H9 (cell line): ENCODE data around the gene KRTAP9-3. TPM values are rescaled to one million over a fixed set of nuclear protein-coding genes. Genes with fewer than 3 reads are reported as not detected.

Source experiments
- DNase-seq: peaks from one replicate; pipeline ENCODE4 v3.0.0-alpha.2; 2017
- H2AFZ ChIP-seq: one replicate; pipeline ENCODE4 v1.6.1; 2013; ENCODE audit warnings: mild to moderate bottlenecking, low read length, control low read depth, moderate library complexity
- H2AK5ac ChIP-seq: 2 replicates; pipeline ENCODE4 v1.6.1; 2013; ENCODE audit warnings: low read length, control low read depth, mixed read lengths; ENCODE audit not compliant: insufficient read length
- H2BK120ac ChIP-seq: one replicate; pipeline ENCODE4 v1.6.1; 2013; ENCODE audit warnings: low read depth, mild to moderate bottlenecking, low read length, control low read depth, inconsistent platforms; ENCODE audit not compliant: poor library complexity, severe bottlenecking
- H2BK12ac ChIP-seq: 2 replicates; pipeline ENCODE4 v1.6.1; 2013; ENCODE audit warnings: low read length, control low read depth, mixed read lengths, low read depth; ENCODE audit not compliant: insufficient read length
- H2BK15ac ChIP-seq: 2 replicates; pipeline ENCODE4 v1.6.1; 2013; ENCODE audit warnings: low read depth, low read length, control low read depth
- H2BK20ac ChIP-seq: one replicate; pipeline ENCODE4 v1.6.1; 2013; ENCODE audit warnings: low read depth, mild to moderate bottlenecking, low read length, control low read depth, inconsistent platforms; ENCODE audit not compliant: poor library complexity, severe bottlenecking
- H2BK5ac ChIP-seq: 2 replicates; pipeline ENCODE4 v1.6.1; 2013; ENCODE audit warnings: low read length, control low read depth, mixed read lengths; ENCODE audit not compliant: insufficient read length
- H3K14ac ChIP-seq: 2 replicates; pipeline ENCODE4 v1.6.1; 2013; ENCODE audit warnings: low read length, control low read depth; ENCODE audit not compliant: insufficient read depth
- H3K18ac ChIP-seq: 2 replicates; pipeline ENCODE4 v1.6.1; 2013; ENCODE audit warnings: low read depth, mild to moderate bottlenecking, mixed read lengths, low read length, control low read depth; ENCODE audit not compliant: insufficient read length
- H3K23ac ChIP-seq: 2 replicates; pipeline ENCODE4 v1.6.1; 2013; ENCODE audit warnings: low read length, control low read depth, mixed read lengths, low read depth; ENCODE audit not compliant: insufficient read length
- H3K23me2 ChIP-seq: 2 replicates; pipeline ENCODE4 v1.6.1; 2013; ENCODE audit warnings: low read depth, mild to moderate bottlenecking, mixed read lengths, low read length, control low read depth; ENCODE audit not compliant: insufficient read length, poor library complexity, severe bottlenecking
- H3K27ac ChIP-seq: 2 replicates; pipeline ENCODE4 v1.5.1; 2013; ENCODE audit warnings: low read length, control low read depth, mixed read lengths, low read depth; ENCODE audit not compliant: insufficient read length
- H3K27me3 ChIP-seq: 2 replicates; pipeline ENCODE4 v1.6.1; 2013; ENCODE audit warnings: low read length, control low read depth, inconsistent platforms; ENCODE audit not compliant: insufficient read depth
- H3K4ac ChIP-seq: 2 replicates; pipeline ENCODE4 v1.6.1; 2013; ENCODE audit warnings: low read depth, mild to moderate bottlenecking, control low read depth, inconsistent platforms, low read length, moderate library complexity
- H3K4me1 ChIP-seq: 2 replicates; pipeline ENCODE4 v1.6.1; 2013; ENCODE audit warnings: low read length, control low read depth, inconsistent platforms; ENCODE audit not compliant: insufficient read depth
- H3K4me2 ChIP-seq: 2 replicates; pipeline ENCODE4 v1.6.1; 2013; ENCODE audit warnings: low read length, control low read depth, mixed read lengths; ENCODE audit not compliant: insufficient read length, insufficient read depth
- H3K56ac ChIP-seq: 2 replicates; pipeline ENCODE4 v1.6.1; 2013; ENCODE audit warnings: low read depth, mild to moderate bottlenecking, mixed read lengths, low read length, control low read depth; ENCODE audit not compliant: insufficient read length
- H3K79me1 ChIP-seq: 2 replicates; pipeline ENCODE4 v1.6.1; 2013; ENCODE audit warnings: low read depth, mild to moderate bottlenecking, moderate library complexity, low read length, control low read depth, inconsistent platforms; ENCODE audit not compliant: insufficient read depth, poor library complexity, severe bottlenecking
- H3K79me2 ChIP-seq: 2 replicates; pipeline ENCODE4 v1.6.1; 2013; ENCODE audit warnings: low read length, control low read depth, inconsistent platforms; ENCODE audit not compliant: insufficient read depth
- H3K9ac ChIP-seq: 2 replicates; pipeline ENCODE4 v1.6.1; 2013; ENCODE audit warnings: low read length, control low read depth, mixed read lengths; ENCODE audit not compliant: insufficient read length; ENCODE audit errors: extremely low read depth
- H3K9me3 ChIP-seq: one replicate; pipeline ENCODE4 v1.6.1; 2013; ENCODE audit warnings: low read depth, low read length, inconsistent platforms; ENCODE audit not compliant: control insufficient read depth
- H3T11ph ChIP-seq: one replicate; pipeline ENCODE4 v1.6.1; 2013; ENCODE audit warnings: mild to moderate bottlenecking, low read length, control low read depth, inconsistent platforms
- H4K20me1 ChIP-seq: one replicate; pipeline ENCODE4 v1.6.1; 2013; ENCODE audit not compliant: control insufficient read depth, insufficient read length, insufficient read depth
- H4K5ac ChIP-seq: 2 replicates; pipeline ENCODE4 v1.6.1; 2013; ENCODE audit warnings: low read depth, mild to moderate bottlenecking, mixed read lengths, low read length, control low read depth; ENCODE audit not compliant: insufficient read length
- H4K8ac ChIP-seq: replicated peaks from 2 replicates; pipeline ENCODE4 v1.6.1; 2013; ENCODE audit warnings: low read length, control low read depth, mixed read lengths, low read depth; ENCODE audit not compliant: insufficient read length
- H4K91ac ChIP-seq: 2 replicates; pipeline ENCODE4 v1.6.1; 2013; ENCODE audit warnings: low read depth, mild to moderate bottlenecking, moderate library complexity, mixed read lengths, low read length, control low read depth; ENCODE audit not compliant: insufficient read length
- H3K27ac Mint-ChIP-seq, 3 experiments: 2 replicates in 2 of 3; 3 replicates in 1 of 3; pipeline ENCODE4 v1.8.0; 2020 to 2021; ENCODE audit warnings: mixed read lengths in 3 of 3, mild to moderate bottlenecking in 1 of 3, moderate library complexity in 1 of 3
- H3K27me3 Mint-ChIP-seq: 2 replicates; pipeline ENCODE4 v1.8.0; 2021; ENCODE audit warnings: low read depth, mild to moderate bottlenecking, moderate library complexity, mixed read lengths
- H3K36me3 Mint-ChIP-seq, 3 experiments: 2 replicates in 2 of 3; 3 replicates in 1 of 3; pipeline ENCODE4 v1.8.0; 2020 to 2021; ENCODE audit warnings: low read depth in 3 of 3, mixed read lengths in 3 of 3; ENCODE audit not compliant: insufficient read depth in 1 of 3
- H3K4me1 Mint-ChIP-seq, 2 experiments: 2 replicates each; pipeline ENCODE4 v1.8.0; 2020; ENCODE audit warnings: mixed read lengths in 2 of 2
- H3K4me3 Mint-ChIP-seq, 2 experiments: 2 replicates in 1 of 2; 3 replicates in 1 of 2; pipeline ENCODE4 v1.8.0; 2020 to 2021; ENCODE audit warnings: mild to moderate bottlenecking in 2 of 2, mixed read lengths in 2 of 2, moderate library complexity in 1 of 2
- H3K9me3 Mint-ChIP-seq, 2 experiments: 2 replicates in 1 of 2; 3 replicates in 1 of 2; pipeline ENCODE4 v1.8.0; 2020; ENCODE audit warnings: mild to moderate bottlenecking in 2 of 2, mixed read lengths in 2 of 2, moderate library complexity in 1 of 2
- CTCF ChIP-seq: fragments of 200-600 bp; sonication (generic); conservative IDR thresholded peaks from 3 replicates; pipeline ENCODE4 v1.8.0; 2021; ENCODE audit warnings: antibody characterized with exemption, mild to moderate bottlenecking
- WGBS: extraction: QIAGEN DNeasy Blood & Tissue Kit; methylation state at CpG from one replicate; pipeline ENCODE4 v1.1.7; 2013; ENCODE audit warnings: missing lambda C conversion rate, low lambda C conversion rate, mixed read lengths; ENCODE audit not compliant: insufficient read length; ENCODE audit errors: extremely low coverage; 5-methylcytosine and 5-hydroxymethylcytosine counted together
- total RNA-seq: library from RNA; stranded (reverse); gene quantifications from 2 replicates; pipeline ENCODE4 v1.2.1, GENCODE V29; 2021

Gene KRTAP9-3
- total RNA-seq, 1 experiment from 2014 or later: not detected

GRCh38 chr17:41251261-41251660, 19.0 kb downstream of the KRTAP9-3 start:
- no peak for TF ChIP-seq CTCF
- H3K4me1 ChIP-seq: no peaks in the 10 kb centered on the region
- H3K18ac ChIP-seq: no peak overlapping the region
- H4K5ac ChIP-seq: no peak overlapping the region
- no peak overlapping the region for H3K14ac ChIP-seq
- H2AFZ ChIP-seq: no peak overlapping the region
- no peak overlapping the region for H3K4ac ChIP-seq
- H3T11ph ChIP-seq: no peak overlapping the region
- Mint-ChIP-seq H3K27me3 (peaks cover 18% of the 10 kb centered on the region), H3K36me3 (no peaks in the 10 kb centered on the region), H3K27ac (no peak overlapping the region), H3K9me3 (no peaks in the 10 kb centered on the region; a peak in 1 of 5 replicates), H3K4me1 (peaks cover 15 to 16% of the 10 kb centered on the region in 2 experiments), H3K4me3 (no peak overlapping the region)
- H3K79me1 ChIP-seq: no peaks in the 10 kb centered on the region
- H2BK20ac ChIP-seq: no peak overlapping the region
- H4K91ac ChIP-seq: no peak overlapping the region
- H3K56ac ChIP-seq: no peak overlapping the region
- H3K27ac ChIP-seq: no peak overlapping the region
- no CpG with 5 or more reads among the region's 1 CpG for WGBS
- no peak overlapping the region for H2AK5ac ChIP-seq
- H2BK120ac ChIP-seq: no peak overlapping the region
- no peak overlapping the region for H2BK15ac ChIP-seq
- H2BK12ac ChIP-seq: no peak overlapping the region
- H3K23me2 ChIP-seq: no peaks in the 10 kb centered on the region
- H3K27me3 ChIP-seq: no peaks in the 10 kb centered on the region
- no peak for DNase-seq
- no peak overlapping the region for H4K8ac ChIP-seq
- H2BK5ac ChIP-seq: no peak overlapping the region
- H3K4me2 ChIP-seq: no peak overlapping the region
- no peaks in the 10 kb centered on the region for H3K79me2 ChIP-seq
- H4K20me1 ChIP-seq: no peaks in the 10 kb centered on the region
- no peak overlapping the region for H3K23ac ChIP-seq
- H3K9me3 ChIP-seq: no peaks in the 10 kb centered on the region
- no peak overlapping the region for H3K9ac ChIP-seq
